Measurements from ENCODE around the gene RAB37. TPM values are rescaled to one million over a fixed set of nuclear protein-coding genes. Genes with fewer than 3 reads are reported as not detected.

Gene RAB37
- total RNA-seq, 1 experiment from 2014 or later: not detected

- H3K9me3 ChIP-seq (ENCODE audit: low read length): no peaks in the 10 kb centered on the region
- no peaks in the 10 kb centered on the region for H3K9me2 ChIP-seq (replicated peaks; ENCODE audit: insufficient read depth, low read length)
- H3K4me1 ChIP-seq (ENCODE audit: low read length): peaks cover 33% of the 10 kb centered on the region
- DNase-seq: no peak
- peaks cover 38% of the 10 kb centered on the region for H4K20me1 ChIP-seq (ENCODE audit: insufficient read depth, low read depth, low read length)
- H3K27ac ChIP-seq (ENCODE audit: low read length): no peak overlapping the region
- no peak overlapping the region for H3K9ac ChIP-seq (ENCODE audit: low read length)
- no peak overlapping the region for H3K4me3 ChIP-seq (ENCODE audit: low read length)
- H3K79me2 ChIP-seq (ENCODE audit: low read length): peaks cover 93% of the 10 kb centered on the region
- H3K4me2 ChIP-seq (ENCODE audit: low read depth, low read length, poor library complexity, severe bottlenecking): peak overlapping the region; percentile 15
- H2AFZ ChIP-seq (ENCODE audit: low read length): no peak overlapping the region
- no peaks in the 10 kb centered on the region for H3K36me3 ChIP-seq (ENCODE audit: insufficient read depth, low read length)
- no peaks in the 10 kb centered on the region for H3K27me3 ChIP-seq (ENCODE audit: low read length)
Measured at GRCh38 chr17:74757502-74757901, 20.4 kb downstream of the RAB37 start.

GRCh38 chr17:74757931-74758847 is 21.1 kb downstream of the RAB37 start:
- H3K27ac ChIP-seq (ENCODE audit: low read length): no peak overlapping the region
- H3K4me2 ChIP-seq (ENCODE audit: low read depth, low read length, poor library complexity, severe bottlenecking): peak overlapping the region; percentile 15
- peaks cover 33% of the 10 kb centered on the region for H3K4me1 ChIP-seq (ENCODE audit: low read length)

GRCh38 chr17:74758848-74759168 is 21.8 kb downstream of the RAB37 start:
- Histone ChIP-seq H3K4me3 (ENCODE audit: low read length) (no peak overlapping the region), H3K4me1 (ENCODE audit: low read length) (peaks cover 35% of the 10 kb centered on the region), H3K27ac (ENCODE audit: low read length) (no peak overlapping the region), H3K9me2 (replicated peaks; ENCODE audit: insufficient read depth, low read length) (no peaks in the 10 kb centered on the region), H3K27me3 (ENCODE audit: low read length) (no peaks in the 10 kb centered on the region), H3K9me3 (ENCODE audit: low read length) (no peaks in the 10 kb centered on the region), H4K20me1 (ENCODE audit: insufficient read depth, low read depth, low read length) (peaks cover 38% of the 10 kb centered on the region), H3K9ac (ENCODE audit: low read length) (no peak overlapping the region), H2AFZ (ENCODE audit: low read length) (no peak overlapping the region), H3K79me2 (ENCODE audit: low read length) (peaks cover 88% of the 10 kb centered on the region), H3K36me3 (ENCODE audit: insufficient read depth, low read length) (no peaks in the 10 kb centered on the region), H3K4me2 (ENCODE audit: low read depth, low read length, poor library complexity, severe bottlenecking) (no peak overlapping the region)
- no peak for DNase-seq

More at GRCh38 chr17:74757931-74758847, 21.1 kb downstream of the RAB37 start:
- Histone ChIP-seq H3K9ac (ENCODE audit: low read length) (no peak overlapping the region), H4K20me1 (ENCODE audit: insufficient read depth, low read depth, low read length) (peaks cover 38% of the 10 kb centered on the region), H3K27me3 (ENCODE audit: low read length) (no peaks in the 10 kb centered on the region), H3K36me3 (ENCODE audit: insufficient read depth, low read length) (no peaks in the 10 kb centered on the region), H3K9me3 (ENCODE audit: low read length) (no peaks in the 10 kb centered on the region), H3K9me2 (replicated peaks; ENCODE audit: insufficient read depth, low read length) (no peaks in the 10 kb centered on the region), H3K4me3 (ENCODE audit: low read length) (no peak overlapping the region), H3K79me2 (ENCODE audit: low read length) (peaks cover 91% of the 10 kb centered on the region), H2AFZ (ENCODE audit: low read length) (no peak overlapping the region)
- DNase-seq: no peak

- Histone ChIP-seq H3K9me2 (replicated peaks; ENCODE audit: insufficient read depth, low read length) (no peaks in the 10 kb centered on the region), H3K9ac (ENCODE audit: low read length) (no peak overlapping the region), H3K4me2 (ENCODE audit: low read depth, low read length, poor library complexity, severe bottlenecking) (no peak overlapping the region), H3K4me1 (ENCODE audit: low read length) (peaks cover 38% of the 10 kb centered on the region), H3K9me3 (ENCODE audit: low read length) (no peaks in the 10 kb centered on the region), H4K20me1 (ENCODE audit: insufficient read depth, low read depth, low read length) (peaks cover 38% of the 10 kb centered on the region), H3K4me3 (ENCODE audit: low read length) (no peak overlapping the region), H2AFZ (ENCODE audit: low read length) (no peak overlapping the region), H3K79me2 (ENCODE audit: low read length) (peaks cover 83% of the 10 kb centered on the region), H3K27me3 (ENCODE audit: low read length) (no peaks in the 10 kb centered on the region), H3K27ac (ENCODE audit: low read length) (no peak overlapping the region), H3K36me3 (ENCODE audit: insufficient read depth, low read length) (no peaks in the 10 kb centered on the region)
- no peak for DNase-seq
Measured at GRCh38 chr17:74759243-74759801, 22.3 kb downstream of the RAB37 start.

- Histone ChIP-seq H3K4me3 (ENCODE audit: low read length) (no peak overlapping the region), H3K9ac (ENCODE audit: low read length) (no peak overlapping the region), H3K36me3 (ENCODE audit: insufficient read depth, low read length) (no peaks in the 10 kb centered on the region), H2AFZ (ENCODE audit: low read length) (no peak overlapping the region), H3K4me2 (ENCODE audit: low read depth, low read length, poor library complexity, severe bottlenecking) (no peak overlapping the region), H3K4me1 (ENCODE audit: low read length) (peaks cover 38% of the 10 kb centered on the region), H3K27ac (ENCODE audit: low read length) (no peak overlapping the region), H3K79me2 (ENCODE audit: low read length) (peaks cover 77% of the 10 kb centered on the region), H3K27me3 (ENCODE audit: low read length) (no peaks in the 10 kb centered on the region), H3K9me2 (replicated peaks; ENCODE audit: insufficient read depth, low read length) (no peaks in the 10 kb centered on the region), H4K20me1 (ENCODE audit: insufficient read depth, low read depth, low read length) (peaks cover 38% of the 10 kb centered on the region), H3K9me3 (ENCODE audit: low read length) (no peaks in the 10 kb centered on the region)
- DNase-seq: no peak
Measured at GRCh38 chr17:74759941-74760340, 22.9 kb downstream of the RAB37 start.

- Histone ChIP-seq H3K4me2 (ENCODE audit: low read depth, low read length, poor library complexity, severe bottlenecking) (no peak overlapping the region), H4K20me1 (ENCODE audit: insufficient read depth, low read depth, low read length) (peaks cover 38% of the 10 kb centered on the region), H3K9ac (ENCODE audit: low read length) (no peak overlapping the region), H3K27me3 (ENCODE audit: low read length) (no peaks in the 10 kb centered on the region), H3K27ac (ENCODE audit: low read length) (no peak overlapping the region), H3K4me1 (ENCODE audit: low read length) (peaks cover 32% of the 10 kb centered on the region), H3K4me3 (ENCODE audit: low read length) (no peak overlapping the region), H3K9me2 (replicated peaks; ENCODE audit: insufficient read depth, low read length) (no peaks in the 10 kb centered on the region), H3K9me3 (ENCODE audit: low read length) (no peaks in the 10 kb centered on the region), H3K79me2 (ENCODE audit: low read length) (peaks cover 71% of the 10 kb centered on the region), H2AFZ (ENCODE audit: low read length) (no peak overlapping the region), H3K36me3 (ENCODE audit: insufficient read depth, low read length) (no peaks in the 10 kb centered on the region)
- DNase-seq: no peak
Measured at GRCh38 chr17:74760404-74761105, 23.5 kb downstream of the RAB37 start.

- Histone ChIP-seq H3K9me2 (replicated peaks; ENCODE audit: insufficient read depth, low read length) (no peaks in the 10 kb centered on the region), H3K4me2 (ENCODE audit: low read depth, low read length, poor library complexity, severe bottlenecking) (no peak overlapping the region), H3K36me3 (ENCODE audit: insufficient read depth, low read length) (no peaks in the 10 kb centered on the region), H3K27me3 (ENCODE audit: low read length) (no peaks in the 10 kb centered on the region), H3K4me3 (ENCODE audit: low read length) (no peak overlapping the region), H3K27ac (ENCODE audit: low read length) (no peak overlapping the region), H3K9ac (ENCODE audit: low read length) (no peak overlapping the region), H2AFZ (ENCODE audit: low read length) (no peak overlapping the region), H3K4me1 (ENCODE audit: low read length) (peaks cover 30% of the 10 kb centered on the region), H3K9me3 (ENCODE audit: low read length) (no peaks in the 10 kb centered on the region), H3K79me2 (ENCODE audit: low read length) (peaks cover 64% of the 10 kb centered on the region), H4K20me1 (ENCODE audit: insufficient read depth, low read depth, low read length) (peaks cover 38% of the 10 kb centered on the region)
- no peak for DNase-seq
Measured at GRCh38 chr17:74761419-74761818, 24.4 kb downstream of the RAB37 start.

GRCh38 chr17:74761931-74762330 is 24.9 kb downstream of the RAB37 start:
- H3K27ac ChIP-seq (ENCODE audit: low read length): no peak overlapping the region
- no peak overlapping the region for H3K4me3 ChIP-seq (ENCODE audit: low read length)
- H3K79me2 ChIP-seq (ENCODE audit: low read length): peaks cover 59% of the 10 kb centered on the region
- no peak overlapping the region for H3K9ac ChIP-seq (ENCODE audit: low read length)
- H3K4me1 ChIP-seq (ENCODE audit: low read length): peaks cover 25% of the 10 kb centered on the region
- H3K9me3 ChIP-seq (ENCODE audit: low read length): no peaks in the 10 kb centered on the region
- no peak for DNase-seq
- H4K20me1 ChIP-seq (ENCODE audit: insufficient read depth, low read depth, low read length): peaks cover 33% of the 10 kb centered on the region
- no peak overlapping the region for H3K4me2 ChIP-seq (ENCODE audit: low read depth, low read length, poor library complexity, severe bottlenecking)
- H3K9me2 ChIP-seq (replicated peaks; ENCODE audit: insufficient read depth, low read length): no peaks in the 10 kb centered on the region
- no peaks in the 10 kb centered on the region for H3K27me3 ChIP-seq (ENCODE audit: low read length)
- H2AFZ ChIP-seq (ENCODE audit: low read length): no peak overlapping the region
- no peaks in the 10 kb centered on the region for H3K36me3 ChIP-seq (ENCODE audit: insufficient read depth, low read length)

Data from Karpas-422 (cell line).